ENCODE results near the gene ALG13.

DNA sequence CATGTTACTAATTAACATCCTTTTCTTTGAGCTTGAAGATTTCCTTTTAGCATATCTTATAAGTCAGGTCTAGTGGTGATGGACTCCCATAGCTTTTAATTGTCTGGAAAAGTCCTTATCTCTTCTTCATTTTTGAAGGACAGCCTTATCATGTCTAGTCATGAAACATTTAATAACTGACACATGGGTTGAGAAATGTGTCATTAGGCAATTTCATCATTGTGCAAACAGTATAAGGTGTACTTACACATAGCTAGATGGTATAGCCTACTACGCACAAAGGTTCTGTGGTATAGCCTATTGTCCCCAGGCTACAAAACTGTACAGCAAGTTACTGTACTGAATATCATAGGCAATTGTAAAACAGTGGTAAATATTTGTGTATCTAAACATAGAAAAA, 34.5 kb upstream of the ALG13 start:
- TF ChIP-seq, protein P1, sequence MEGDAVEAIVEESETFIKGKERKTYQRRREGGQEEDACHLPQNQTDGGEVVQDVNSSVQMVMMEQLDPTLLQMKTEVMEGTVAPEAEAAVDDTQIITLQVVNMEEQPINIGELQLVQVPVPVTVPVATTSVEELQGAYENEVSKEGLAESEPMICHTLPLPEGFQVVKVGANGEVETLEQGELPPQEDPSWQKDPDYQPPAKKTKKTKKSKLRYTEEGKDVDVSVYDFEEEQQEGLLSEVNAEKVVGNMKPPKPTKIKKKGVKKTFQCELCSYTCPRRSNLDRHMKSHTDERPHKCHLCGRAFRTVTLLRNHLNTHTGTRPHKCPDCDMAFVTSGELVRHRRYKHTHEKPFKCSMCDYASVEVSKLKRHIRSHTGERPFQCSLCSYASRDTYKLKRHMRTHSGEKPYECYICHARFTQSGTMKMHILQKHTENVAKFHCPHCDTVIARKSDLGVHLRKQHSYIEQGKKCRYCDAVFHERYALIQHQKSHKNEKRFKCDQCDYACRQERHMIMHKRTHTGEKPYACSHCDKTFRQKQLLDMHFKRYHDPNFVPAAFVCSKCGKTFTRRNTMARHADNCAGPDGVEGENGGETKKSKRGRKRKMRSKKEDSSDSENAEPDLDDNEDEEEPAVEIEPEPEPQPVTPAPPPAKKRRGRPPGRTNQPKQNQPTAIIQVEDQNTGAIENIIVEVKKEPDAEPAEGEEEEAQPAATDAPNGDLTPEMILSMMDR (conservative IDR thresholded peaks at IDR 0.05; ENCODE audit: low read length) = no peak
- no peak for TF ChIP-seq EZH2phosphoT487 (IDR thresholded peaks at IDR 0.05; ENCODE audit: borderline replicate concordance, low read depth, low read length)
